Measurements from ENCODE around the gene A3GALT2. TPM values are rescaled to one million over a fixed set of nuclear protein-coding genes. Genes with fewer than 3 reads are reported as not detected.
A peak's percentile ranks its signal among the peaks of the same experiment; 100 is the strongest.

Gene A3GALT2
- total RNA-seq, 4 donors from 2014 or later, result not detected

- no peak for DNase-seq
- H3K27ac ChIP-seq, result peak overlapping the region; percentile 95 to 99 (median 98)
- H3K4me3 ChIP-seq, result peak overlapping the region; percentile 44 to 96 (median 81)
- H3K9me3 ChIP-seq, result no peaks in the 10 kb centered on the region
- H3K36me3 ChIP-seq, result no peaks in the 10 kb centered on the region
- no peaks in the 10 kb centered on the region for H3K27me3 ChIP-seq
- in situ Hi-C loops (cut with MboI; ENCODE audit: low pct_ligation_motif_present in 1 of 4, low pct_unique_long_range_greater_than_20kb in 1 of 4, low sequenced_read_pairs in 3 of 4) (no loop called here), intact Hi-C loops (cut with DNase I; ENCODE audit: low total_unique reads) (no loop called here)
- TF ChIP-seq CTCF (IDR thresholded peaks at IDR 0.05) (no peak), EP300 (IDR thresholded peaks at IDR 0.05; ENCODE audit: low read depth) (no peak), POLR2A (IDR thresholded peaks at IDR 0.05) (no peak), POLR2AphosphoS5 (IDR thresholded peaks at IDR 0.05) (peak; percentile 4 to 31 (median 18))
- WGBS, 2 donors (ENCODE audit: low coverage in 1 of 2), result 3 to 4% methylated on average over 7 to 11 of the region's 11 CpGs
- H3K4me1 ChIP-seq, result peaks cover 24 to 55% (median 54%) of the 10 kb centered on the region in 4 donors
Observed at GRCh38 chr1:33348676-33349080, 27.8 kb upstream of the A3GALT2 start.

- Histone ChIP-seq H3K4me1 (peaks cover 29 to 60% (median 58%) of the 10 kb centered on the region in 4 donors), H3K4me3 (peak overlapping the region; percentile 44 to 96 (median 81)), H3K9me3 (no peaks in the 10 kb centered on the region), H3K36me3 (no peaks in the 10 kb centered on the region), H3K27ac (peak overlapping the region; percentile 95 to 99 (median 98)), H3K27me3 (no peaks in the 10 kb centered on the region)
- TF ChIP-seq EP300 (IDR thresholded peaks at IDR 0.05; ENCODE audit: low read depth), result no peak
- no peak for TF ChIP-seq POLR2A (IDR thresholded peaks at IDR 0.05)
- TF ChIP-seq CTCF (IDR thresholded peaks at IDR 0.05), result no peak
- TF ChIP-seq POLR2AphosphoS5 (IDR thresholded peaks at IDR 0.05), result no peak
- DNase-seq, result no peak
- WGBS, 2 donors (ENCODE audit: low coverage in 1 of 2), result 45 to 48% methylated on average over 1 to 2 of the region's 2 CpGs
- intact Hi-C loops (cut with DNase I; ENCODE audit: low total_unique reads), result no loop called here
- in situ Hi-C loops (cut with MboI; ENCODE audit: low pct_ligation_motif_present in 1 of 4, low pct_unique_long_range_greater_than_20kb in 1 of 4, low sequenced_read_pairs in 3 of 4), result no loop called here
Observed at GRCh38 chr1:33348194-33348593, 27.3 kb upstream of the A3GALT2 start.

- H3K9me3 ChIP-seq, result no peaks in the 10 kb centered on the region
- TF ChIP-seq POLR2AphosphoS5 (IDR thresholded peaks at IDR 0.05) (peak; percentile 3 to 28 (median 12)), POLR2A (IDR thresholded peaks at IDR 0.05) (no peak)
- intact Hi-C loops (cut with DNase I; ENCODE audit: low total_unique reads) (no loop called here), in situ Hi-C loops (cut with MboI; ENCODE audit: low pct_ligation_motif_present in 1 of 4, low pct_unique_long_range_greater_than_20kb in 1 of 4, low sequenced_read_pairs in 3 of 4) (no loop called here)
- no peaks in the 10 kb centered on the region for H3K36me3 ChIP-seq
- peak overlapping the region; percentile 8 to 96 (median 81) for H3K4me3 ChIP-seq
- H3K27ac ChIP-seq, result peak overlapping the region; percentile 95 to 99 (median 98)
- 17 to 36% methylated on average over 1 to 5 of the region's 5 CpGs for WGBS, 2 donors (ENCODE audit: low coverage in 1 of 2)
- H3K4me1 ChIP-seq, result peaks cover 35 to 65% (median 63%) of the 10 kb centered on the region in 4 donors
- no peaks in the 10 kb centered on the region for H3K27me3 ChIP-seq
- DNase-seq, result peak; percentile 47
Observed at GRCh38 chr1:33347650-33347992, 26.7 kb upstream of the A3GALT2 start.

- no peaks in the 10 kb centered on the region for H3K9me3 ChIP-seq
- peaks cover 40 to 71% (median 67%) of the 10 kb centered on the region in 4 donors for H3K4me1 ChIP-seq
- intact Hi-C loops (cut with DNase I; ENCODE audit: low total_unique reads) (no loop called here), in situ Hi-C loops (cut with MboI; ENCODE audit: low pct_ligation_motif_present in 1 of 4, low pct_unique_long_range_greater_than_20kb in 1 of 4, low sequenced_read_pairs in 3 of 4) (no loop called here)
- H3K27me3 ChIP-seq, result no peaks in the 10 kb centered on the region
- peak; percentile 61 for DNase-seq
- H3K4me3 ChIP-seq, result peak overlapping the region in 3 of 4 donors; percentile 71 to 96 (median 91)
- 12 to 25% methylated on average over 2 of the region's 2 CpGs for WGBS, 2 donors (ENCODE audit: low coverage in 1 of 2)
- H3K27ac ChIP-seq, result peak overlapping the region; percentile 95 to 99 (median 98)
- H3K36me3 ChIP-seq, result no peaks in the 10 kb centered on the region
- peak; percentile 82 for TF ChIP-seq POLR2A (IDR thresholded peaks at IDR 0.05)
- TF ChIP-seq POLR2AphosphoS5 (IDR thresholded peaks at IDR 0.05), result peak; percentile 73 to 93 (median 92)
- TF ChIP-seq CTCF (IDR thresholded peaks at IDR 0.05), result no peak
Observed at GRCh38 chr1:33346927-33347649, 26.2 kb upstream of the A3GALT2 start.

Data from transverse colon (tissue), 4 donors.